LNCAP (cell line): Measurements from ENCODE around the gene TTC12.

Experiments used
- CTCF ChIP-seq: fragments of 450-650 bp; IDR thresholded peaks from 2 replicates; pipeline ENCODE4 v1.5.1; 2017; ENCODE audit warnings: mild to moderate bottlenecking

The TTC12 gene

DNA sequence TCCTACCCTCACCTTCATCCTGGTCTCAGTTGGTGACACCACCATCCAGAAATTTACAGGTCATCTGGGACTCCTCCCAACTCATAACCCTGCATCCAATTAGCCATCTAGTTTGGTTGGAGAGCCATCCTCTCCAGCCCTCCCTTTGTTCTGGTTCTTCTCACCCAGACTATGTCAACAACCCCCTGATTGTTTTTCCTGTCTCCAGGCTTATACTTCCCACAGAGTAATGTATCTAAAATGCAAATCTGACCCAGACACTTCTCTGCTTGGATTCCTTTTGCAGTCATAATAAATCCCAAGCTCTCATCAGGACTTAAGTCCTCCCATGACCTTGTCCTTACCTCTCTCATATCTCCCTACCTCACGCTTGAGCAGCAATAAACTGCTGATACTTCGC is 3.0 kb downstream of the TTC12 start:
- no peak for TF ChIP-seq CTCF

DNA sequence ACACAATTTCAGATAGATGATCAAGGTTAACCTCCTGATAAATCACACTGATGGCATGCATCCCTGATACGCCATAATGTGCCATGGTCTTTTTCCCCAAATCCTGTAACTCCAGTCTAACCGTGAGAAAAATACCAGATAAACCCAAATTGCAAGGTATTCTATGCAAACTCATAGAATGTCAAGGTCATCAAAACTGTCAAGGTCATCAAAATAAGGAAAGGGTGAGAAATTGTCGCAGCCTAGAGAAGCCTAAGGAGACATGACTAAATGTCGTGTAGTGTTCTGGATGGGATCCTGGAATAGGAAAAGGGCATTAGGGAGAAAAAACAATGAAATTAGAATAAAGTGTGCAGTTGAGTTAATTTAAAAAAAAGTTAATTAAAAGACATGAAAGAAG is 4.7 kb downstream of the TTC12 start:
- no peak for TF ChIP-seq CTCF

DNA sequence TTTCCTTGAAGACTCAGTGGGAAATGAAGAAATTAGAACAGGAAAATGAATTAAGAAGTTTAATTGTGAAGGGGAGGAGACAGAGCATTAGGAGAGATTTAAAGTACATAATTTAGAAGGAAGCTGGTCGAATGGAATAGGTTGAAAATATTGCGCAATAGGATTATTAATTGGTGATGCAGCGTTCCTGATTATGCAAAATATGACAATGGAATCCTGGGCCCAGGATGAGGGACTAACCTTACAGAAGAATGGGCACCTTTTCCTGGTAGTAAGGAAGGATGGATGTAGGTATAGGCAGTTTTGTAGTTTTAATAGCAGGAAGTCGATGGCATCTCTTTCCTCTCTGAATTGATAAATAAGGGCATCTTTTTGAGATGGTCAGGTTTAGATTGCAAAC is 7.8 kb downstream of the TTC12 start:
- TF ChIP-seq CTCF, result no peak

- no peak for TF ChIP-seq CTCF
Measured at GRCh38 chr11:113324250-113324649, 9.9 kb downstream of the TTC12 start.

DNA sequence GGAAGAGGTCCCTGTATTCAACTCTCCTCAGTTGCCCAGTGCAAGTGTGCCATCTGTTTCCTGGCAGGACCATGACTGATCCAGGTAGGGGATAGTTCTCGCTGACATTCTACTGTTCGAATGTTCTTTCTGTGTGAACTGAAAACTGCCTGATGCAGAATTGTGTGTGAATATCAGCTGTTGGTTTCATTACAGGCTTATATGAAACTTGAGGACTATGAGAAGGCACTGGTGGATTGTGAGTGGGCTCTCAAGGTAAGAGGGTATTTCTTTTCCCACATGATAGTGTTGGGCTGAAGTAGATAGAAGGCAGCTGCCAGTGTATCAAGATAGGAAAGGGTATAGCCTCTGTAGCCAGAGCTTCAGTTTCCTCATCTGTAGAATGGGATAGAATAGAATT is 15.3 kb downstream of the TTC12 start:
- TF ChIP-seq CTCF, result no peak

- no peak for TF ChIP-seq CTCF
Measured at GRCh38 chr11:113331441-113331840, 17.1 kb downstream of the TTC12 start.

DNA sequence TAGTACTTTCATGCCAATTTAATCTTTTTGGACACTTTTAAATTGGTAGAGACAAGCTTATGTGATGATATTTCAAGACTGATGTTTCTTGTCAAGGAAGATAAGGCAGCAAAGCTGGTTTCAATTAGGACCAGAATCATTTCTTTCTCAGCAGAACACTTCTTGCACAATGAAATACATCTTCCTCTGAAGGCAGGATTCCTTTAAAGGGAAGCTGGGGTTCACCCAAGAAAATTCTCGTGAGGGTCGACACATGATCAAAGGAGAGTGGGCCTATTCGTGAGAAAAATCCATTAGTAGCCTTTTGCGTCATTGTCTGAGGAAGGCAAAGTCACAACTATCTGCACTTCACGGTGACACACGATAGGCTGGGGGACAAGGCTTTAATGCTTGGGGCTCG is 17.6 kb downstream of the TTC12 start:
- no peak for TF ChIP-seq CTCF

DNA sequence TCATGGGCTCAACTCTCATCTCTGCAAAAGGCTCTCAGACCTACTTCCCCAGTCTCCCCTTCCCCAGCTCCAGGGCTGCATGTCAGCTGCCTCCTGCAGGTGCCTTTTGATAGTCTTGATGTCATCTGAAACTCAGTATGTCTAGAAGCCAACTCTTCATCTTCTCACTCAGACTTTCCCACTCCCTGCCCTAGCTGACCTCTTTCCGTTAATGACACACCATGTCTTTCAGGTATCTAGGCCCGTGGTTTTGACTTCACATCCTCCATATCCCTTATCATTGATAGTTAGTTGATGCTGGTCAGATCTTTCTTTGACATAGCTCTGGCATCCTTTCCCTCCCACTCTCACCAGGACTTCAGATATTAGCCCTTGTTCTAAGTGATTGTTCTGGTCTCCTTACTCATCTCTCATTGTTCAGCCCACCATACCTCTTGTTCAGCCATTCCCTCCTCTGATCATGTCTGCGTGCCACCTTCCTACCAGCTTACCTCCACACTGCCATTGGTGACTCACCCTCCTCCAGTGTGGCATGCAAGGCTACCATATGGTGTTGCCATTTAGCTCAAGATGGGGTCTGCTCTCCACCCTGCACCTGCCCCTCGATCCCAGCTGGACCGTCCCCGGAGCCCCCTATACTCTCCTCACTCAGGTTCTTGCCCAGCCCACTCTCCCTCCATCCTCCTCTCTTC is 18.4 kb downstream of the TTC12 start:
- TF ChIP-seq CTCF, result no peak
